Naive thymus-derived CD4-positive, alpha-beta T cell (primary cell): ENCODE data around the gene KHDC1L. TPM values are rescaled to one million over a fixed set of nuclear protein-coding genes. Genes with fewer than 3 reads are reported as not detected.

Source experiments
- ATAC-seq: fragments of 150-1000 bp; cut with Tn5 transposase; 2 replicates; pipeline ENCODE4 v1.10.0; 2021; ENCODE audit warnings: mild to moderate bottlenecking, moderate library complexity
- CTCF ChIA-PET: fragments of 350-600 bp; sonication (Branson Sonifier 250); formaldehyde crosslinking; loops from one replicate; lab custom pipeline; 2021; ENCODE audit warnings: antibody characterized with exemption; lab: Charles Lee
- POLR2A ChIA-PET: fragments of 350-600 bp; sonication (Branson Sonifier 250); formaldehyde crosslinking; loops from one replicate; lab custom pipeline; 2021; ENCODE audit warnings: antibody characterized with exemption, inconsistent platforms; lab: Charles Lee
- DNase-seq, 9 donors: peaks; one replicate each; pipeline versions ENCODE4 v3.0.0 to v3.0.0-alpha.2; 2020 to 2022; ENCODE audit warnings: mixed read lengths in 1 of 9
- H3K27ac ChIP-seq: one replicate; pipeline ENCODE4 v1.7.0; 2013; ENCODE audit warnings: mild to moderate bottlenecking, low read depth, low read length, moderate library complexity
- H3K27me3 ChIP-seq, 2 donors: one replicate each; pipeline ENCODE4 v1.7.0; 2013; ENCODE audit warnings: low read length in 2 of 2, mild to moderate bottlenecking in 2 of 2, moderate library complexity in 2 of 2; ENCODE audit not compliant: control insufficient read depth in 2 of 2, insufficient read depth in 2 of 2
- H3K36me3 ChIP-seq, 3 experiments: 1 replicate in 2 of 3; 2 replicates in 1 of 3; pipeline ENCODE4 v1.7.0; 2013; ENCODE audit warnings: low read length in 3 of 3, mild to moderate bottlenecking in 3 of 3, moderate library complexity in 1 of 3; ENCODE audit not compliant: insufficient read depth in 3 of 3, control insufficient read depth in 2 of 3
- H3K4me1 ChIP-seq, 2 donors: one replicate each; pipeline ENCODE4 v1.7.0; 2013; ENCODE audit warnings: low read length in 2 of 2, mild to moderate bottlenecking in 2 of 2, moderate library complexity in 1 of 2; ENCODE audit not compliant: control insufficient read depth in 2 of 2, insufficient read depth in 2 of 2
- H3K4me3 ChIP-seq: 2 replicates; pipeline ENCODE4 v1.7.0; 2013; ENCODE audit warnings: mild to moderate bottlenecking, low read length
- H3K9me3 ChIP-seq, 3 experiments: 1 replicate in 2 of 3; 2 replicates in 1 of 3; pipeline ENCODE4 v1.7.0; 2013; ENCODE audit warnings: low read length in 3 of 3; ENCODE audit not compliant: control insufficient read depth in 2 of 3
- H3K27ac Mint-ChIP-seq, 9 donors: one replicate each; pipeline ENCODE4 v1.8.0; 2020 to 2022; ENCODE audit warnings: mixed read lengths in 9 of 9, mild to moderate bottlenecking in 8 of 9, moderate library complexity in 5 of 9, inconsistent platforms in 2 of 9
- H3K27me3 Mint-ChIP-seq, 5 donors: one replicate each; pipeline ENCODE4 v1.8.0; 2021 to 2022; ENCODE audit warnings: mixed read lengths in 5 of 5, mild to moderate bottlenecking in 1 of 5
- H3K36me3 Mint-ChIP-seq, 5 donors: one replicate each; pipeline ENCODE4 v1.8.0; 2020 to 2022; ENCODE audit warnings: mixed read lengths in 5 of 5, mild to moderate bottlenecking in 3 of 5, inconsistent platforms in 1 of 5
- H3K4me1 Mint-ChIP-seq, 7 donors: one replicate each; pipeline ENCODE4 v1.8.0; 2020 to 2022; ENCODE audit warnings: mixed read lengths in 7 of 7, mild to moderate bottlenecking in 3 of 7, inconsistent platforms in 1 of 7
- H3K4me3 Mint-ChIP-seq, 10 donors: one replicate each; pipeline ENCODE4 v1.8.0; 2020 to 2022; ENCODE audit warnings: mild to moderate bottlenecking in 10 of 10, mixed read lengths in 10 of 10, moderate library complexity in 6 of 10, inconsistent platforms in 2 of 10
- H3K9me3 Mint-ChIP-seq, 11 donors: one replicate each; pipeline ENCODE4 v1.8.0; 2020 to 2022; ENCODE audit warnings: mixed read lengths in 11 of 11, mild to moderate bottlenecking in 4 of 11, inconsistent platforms in 1 of 11, moderate library complexity in 1 of 11
- intact Hi-C, 2 donors: fragments of 100-400 bp; cut with micrococcal nuclease; formaldehyde crosslinking; loops; one replicate each; pipeline ENCODE4 v1.15.1; 2023
- polyA plus RNA-seq, 2 donors: library from polyadenylated mRNA; unstranded; fragments of 300-500 nt; fragmentation: Illumina TruSeq; gene quantifications; one replicate each; pipeline ENCODE4 v1.2.3, GENCODE V29; 2021
- total RNA-seq, 6 experiments: library from RNA in 5 of 6; stranded (reverse) in 5 of 6; gene quantifications; 1 replicate in 5 of 6; 2 replicates in 1 of 6; pipeline ENCODE4 v1.2.3 and lab custom pipeline; 2021 to 2026

KHDC1L gene
- total and polyA plus RNA-seq, 7 experiments from 2014 or later, result not detected

- no peak for DNase-seq
- POLR2A ChIA-PET, result no interaction called here
- no peak for ATAC-seq
- Mint-ChIP-seq H3K4me3 (no peak overlapping the region), H3K27ac (no peak overlapping the region), H3K27me3 (peaks cover 0 to 6% (median 4%) of the 10 kb centered on the region in 5 donors), H3K36me3 (no peaks in the 10 kb centered on the region), H3K9me3 (peaks cover 0 to 6% (median 0%) of the 10 kb centered on the region in 11 donors), H3K4me1 (no peaks in the 10 kb centered on the region)
- Histone ChIP-seq H3K4me1 (no peaks in the 10 kb centered on the region), H3K27me3 (no peaks in the 10 kb centered on the region), H3K4me3 (no peak overlapping the region), H3K9me3 (no peaks in the 10 kb centered on the region), H3K36me3 (no peaks in the 10 kb centered on the region), H3K27ac (no peak overlapping the region)
- CTCF ChIA-PET, result no interaction called here
- intact Hi-C loops, result no loop called here
Observed at GRCh38 chr6:73209117-73209516, 16.2 kb downstream of the KHDC1L start.

- peaks cover 0 to 6% (median 0%) of the 10 kb centered on the region in 11 donors for H3K9me3 Mint-ChIP-seq
- Histone ChIP-seq H3K27me3 (no peaks in the 10 kb centered on the region), H3K27ac (no peak overlapping the region), H3K9me3 (no peaks in the 10 kb centered on the region), H3K4me3 (no peak overlapping the region), H3K36me3 (no peaks in the 10 kb centered on the region), H3K4me1 (no peaks in the 10 kb centered on the region)
- H3K4me1 Mint-ChIP-seq, result no peaks in the 10 kb centered on the region
- DNase-seq (no peak), ATAC-seq (no peak)
- CTCF ChIA-PET, result no interaction called here
- H3K27me3 Mint-ChIP-seq, result peaks cover 0 to 6% (median 4%) of the 10 kb centered on the region in 5 donors
- H3K4me3 Mint-ChIP-seq, result no peak overlapping the region
- no peaks in the 10 kb centered on the region for H3K36me3 Mint-ChIP-seq
- intact Hi-C loops, result no loop called here
- H3K27ac Mint-ChIP-seq, result no peak overlapping the region
- POLR2A ChIA-PET, result no interaction called here
Observed at GRCh38 chr6:73207221-73207837, 18.0 kb downstream of the KHDC1L start.

- intact Hi-C loops, result no loop called here
- H3K4me1 ChIP-seq, result no peaks in the 10 kb centered on the region
- ChIA-PET CTCF (no interaction called here), POLR2A (no interaction called here)
- H3K9me3 Mint-ChIP-seq, result peaks cover 0 to 6% (median 0%) of the 10 kb centered on the region in 11 donors
- H3K9me3 ChIP-seq, result no peaks in the 10 kb centered on the region
- no peak overlapping the region for H3K4me3 Mint-ChIP-seq
- H3K4me1 Mint-ChIP-seq, result no peaks in the 10 kb centered on the region
- ATAC-seq (no peak), DNase-seq (no peak)
- no peaks in the 10 kb centered on the region for H3K36me3 ChIP-seq
- no peaks in the 10 kb centered on the region for H3K27me3 ChIP-seq
- no peak overlapping the region for H3K27ac ChIP-seq
- peaks cover 0 to 6% (median 4%) of the 10 kb centered on the region in 5 donors for H3K27me3 Mint-ChIP-seq
- no peaks in the 10 kb centered on the region for H3K36me3 Mint-ChIP-seq
- no peak overlapping the region for H3K27ac Mint-ChIP-seq
- no peak overlapping the region for H3K4me3 ChIP-seq
Observed at GRCh38 chr6:73204252-73204651, 21.0 kb downstream of the KHDC1L start.

- H3K4me1 Mint-ChIP-seq, result no peaks in the 10 kb centered on the region
- H3K27me3 Mint-ChIP-seq, result peaks cover 0 to 6% (median 4%) of the 10 kb centered on the region in 5 donors
- Histone ChIP-seq H3K36me3 (no peaks in the 10 kb centered on the region), H3K27me3 (no peaks in the 10 kb centered on the region), H3K4me3 (no peak overlapping the region), H3K9me3 (no peaks in the 10 kb centered on the region), H3K27ac (no peak overlapping the region), H3K4me1 (no peaks in the 10 kb centered on the region)
- no peak for DNase-seq
- no peaks in the 10 kb centered on the region for H3K36me3 Mint-ChIP-seq
- H3K27ac Mint-ChIP-seq, result no peak overlapping the region
- intact Hi-C loops, result no loop called here
- no peak overlapping the region for H3K4me3 Mint-ChIP-seq
- H3K9me3 Mint-ChIP-seq, result peaks cover 0 to 6% (median 0%) of the 10 kb centered on the region in 11 donors
- ChIA-PET POLR2A (no interaction called here), CTCF (no interaction called here)
- no peak for ATAC-seq
Observed at GRCh38 chr6:73203098-73203497, 22.2 kb downstream of the KHDC1L start.

- no peak for DNase-seq
- no peaks in the 10 kb centered on the region for H3K9me3 Mint-ChIP-seq
- Histone ChIP-seq H3K36me3 (no peaks in the 10 kb centered on the region), H3K27me3 (no peaks in the 10 kb centered on the region), H3K9me3 (no peaks in the 10 kb centered on the region), H3K4me1 (no peaks in the 10 kb centered on the region), H3K27ac (no peak overlapping the region), H3K4me3 (no peak overlapping the region)
- H3K4me3 Mint-ChIP-seq, result no peak overlapping the region
- ChIA-PET CTCF (no interaction called here), POLR2A (no interaction called here)
- peaks cover 0 to 3% (median 0%) of the 10 kb centered on the region in 7 donors for H3K4me1 Mint-ChIP-seq
- no peak for ATAC-seq
- peak overlapping the region in 1 of 9 donors; percentile 65 for H3K27ac Mint-ChIP-seq
- H3K36me3 Mint-ChIP-seq, result peaks cover 0 to 7% (median 0%) of the 10 kb centered on the region in 5 donors
- peaks cover 0 to 6% (median 2%) of the 10 kb centered on the region in 5 donors for H3K27me3 Mint-ChIP-seq
- intact Hi-C loops, result no loop called here
Observed at GRCh38 chr6:73200735-73201134, 24.6 kb downstream of the KHDC1L start.

GRCh38 chr6:73200247-73200646 is 25.0 kb downstream of the KHDC1L start:
- ChIA-PET CTCF (no interaction called here), POLR2A (no interaction called here)
- intact Hi-C loops, result no loop called here
- ATAC-seq (no peak), DNase-seq (no peak)
- Histone ChIP-seq H3K36me3 (no peaks in the 10 kb centered on the region), H3K4me1 (no peaks in the 10 kb centered on the region), H3K27me3 (no peaks in the 10 kb centered on the region), H3K4me3 (no peak overlapping the region), H3K9me3 (no peaks in the 10 kb centered on the region), H3K27ac (no peak overlapping the region)
- Mint-ChIP-seq H3K4me1 (peaks cover 0 to 3% (median 0%) of the 10 kb centered on the region in 7 donors), H3K4me3 (no peak overlapping the region), H3K36me3 (peaks cover 0 to 8% (median under 1%) of the 10 kb centered on the region in 5 donors), H3K27ac (no peak overlapping the region), H3K9me3 (no peaks in the 10 kb centered on the region), H3K27me3 (peaks cover 0 to 6% (median 2%) of the 10 kb centered on the region in 5 donors)

GRCh38 chr6:73194744-73195143 is 30.6 kb downstream of the KHDC1L start:
- Mint-ChIP-seq H3K4me3 (no peak overlapping the region), H3K27me3 (no peaks in the 10 kb centered on the region), H3K36me3 (peaks cover 0 to 25% (median 14%) of the 10 kb centered on the region in 5 donors), H3K9me3 (no peaks in the 10 kb centered on the region), H3K27ac (no peak overlapping the region), H3K4me1 (peaks cover 0 to 3% (median 0%) of the 10 kb centered on the region in 7 donors)
- CTCF ChIA-PET, result no interaction called here
- Histone ChIP-seq H3K9me3 (no peaks in the 10 kb centered on the region), H3K4me1 (no peaks in the 10 kb centered on the region), H3K27ac (no peak overlapping the region), H3K27me3 (no peaks in the 10 kb centered on the region), H3K4me3 (no peak overlapping the region), H3K36me3 (no peaks in the 10 kb centered on the region)
- DNase-seq, result no peak
- POLR2A ChIA-PET, result no interaction called here
- intact Hi-C loops, result no loop called here
- no peak for ATAC-seq
